Measurements from ENCODE around the gene TIMP3.

GRCh38 chr22:32877196-32877595, 75.7 kb downstream of the TIMP3 start:
- no peak for TF ChIP-seq SUZ12 (IDR thresholded peaks at IDR 0.05; ENCODE audit: extremely low read depth, insufficient read depth, insufficient read length)
- no peak for TF ChIP-seq YY1 (IDR thresholded peaks at IDR 0.05; ENCODE audit: insufficient read depth, insufficient read length)
